ENCODE results near the gene PCDH1.

PCDH1 gene

DNA sequence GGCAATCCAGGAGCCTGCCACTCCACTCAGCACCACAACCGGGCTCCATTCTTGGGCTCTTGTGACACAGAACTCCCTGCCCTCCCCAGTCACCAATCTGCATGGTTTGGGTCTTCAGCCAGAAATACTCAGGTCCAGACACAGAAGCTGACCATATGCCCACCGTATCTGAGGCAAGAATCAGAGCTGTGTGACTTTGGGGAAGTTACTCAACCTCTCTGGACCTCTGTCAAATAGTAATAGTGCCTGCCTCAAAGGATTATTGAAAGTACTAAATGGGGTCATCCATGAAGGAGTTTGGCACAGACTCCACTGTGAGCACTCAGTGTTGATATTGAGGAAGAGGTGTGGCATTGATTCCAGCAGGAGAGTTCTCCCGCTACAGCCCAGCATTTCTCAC lies 67.5 kb downstream of the PCDH1 start:
- H3K4me3 ChIP-seq (ENCODE audit: low read length) = no peak overlapping the region

DNA sequence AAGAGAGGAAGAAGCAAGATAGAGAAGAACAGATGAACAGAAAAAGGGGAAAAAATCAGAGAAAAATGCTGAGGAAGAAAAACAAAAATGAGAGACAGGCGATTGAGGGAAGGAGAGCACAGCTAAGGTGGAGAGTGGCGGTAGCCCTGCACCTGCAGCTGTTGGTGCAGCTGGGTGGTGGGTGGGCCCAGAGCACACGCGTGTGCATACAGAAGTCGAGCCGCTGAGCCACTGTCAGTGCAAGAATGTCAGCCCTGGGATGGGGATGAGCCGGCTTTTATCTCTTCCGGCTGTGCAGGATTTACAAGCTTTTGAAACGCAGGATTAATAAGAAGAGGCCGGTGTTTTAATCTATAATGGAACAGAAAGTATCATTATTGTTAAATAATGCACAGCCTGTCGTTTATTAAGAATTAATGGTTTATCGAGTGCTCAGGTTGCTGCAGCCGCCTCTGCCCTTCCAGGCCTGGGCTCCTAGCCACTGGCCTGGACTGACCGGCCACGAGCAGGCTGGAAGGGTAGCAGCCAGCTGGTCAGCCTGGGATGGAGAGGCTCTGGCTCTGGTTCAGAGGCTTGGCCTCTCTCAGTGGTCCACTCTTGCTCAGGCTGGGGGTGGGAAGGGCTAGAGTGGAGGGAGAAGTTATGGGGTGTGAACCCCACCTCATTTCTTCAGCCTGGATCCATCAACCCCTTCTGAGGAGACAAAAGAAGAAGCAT lies 68.7 kb downstream of the PCDH1 start:
- H3K4me3 ChIP-seq (ENCODE audit: low read length) = no peak overlapping the region
- no peaks in the 10 kb centered on the region for H3K9me3 ChIP-seq (replicated peaks; ENCODE audit: low read length)
- no peak overlapping the region for H3K4me2 ChIP-seq (ENCODE audit: low read length)
- no peaks in the 10 kb centered on the region for H3K36me3 ChIP-seq (ENCODE audit: insufficient read depth, low read length)
- H3K27me3 ChIP-seq (ENCODE audit: control insufficient read depth, insufficient read depth, low read length) = peaks cover 92% of the 10 kb centered on the region
- H3K4me1 ChIP-seq (ENCODE audit: control insufficient read depth, insufficient read depth, low read length) = no peaks in the 10 kb centered on the region
- no peak overlapping the region for H3K9ac ChIP-seq (ENCODE audit: low read depth, low read length)

More for the DNA sequence above, 67.5 kb downstream of the PCDH1 start:
- no peaks in the 10 kb centered on the region for H3K4me1 ChIP-seq (ENCODE audit: control insufficient read depth, insufficient read depth, low read length)
- H3K9ac ChIP-seq (ENCODE audit: low read depth, low read length) = no peak overlapping the region
- H3K27me3 ChIP-seq (ENCODE audit: control insufficient read depth, insufficient read depth, low read length) = peaks cover 90% of the 10 kb centered on the region
- H3K4me2 ChIP-seq (ENCODE audit: low read length) = no peak overlapping the region
- no peaks in the 10 kb centered on the region for H3K36me3 ChIP-seq (ENCODE audit: insufficient read depth, low read length)
- no peaks in the 10 kb centered on the region for H3K9me3 ChIP-seq (replicated peaks; ENCODE audit: low read length)

DNA sequence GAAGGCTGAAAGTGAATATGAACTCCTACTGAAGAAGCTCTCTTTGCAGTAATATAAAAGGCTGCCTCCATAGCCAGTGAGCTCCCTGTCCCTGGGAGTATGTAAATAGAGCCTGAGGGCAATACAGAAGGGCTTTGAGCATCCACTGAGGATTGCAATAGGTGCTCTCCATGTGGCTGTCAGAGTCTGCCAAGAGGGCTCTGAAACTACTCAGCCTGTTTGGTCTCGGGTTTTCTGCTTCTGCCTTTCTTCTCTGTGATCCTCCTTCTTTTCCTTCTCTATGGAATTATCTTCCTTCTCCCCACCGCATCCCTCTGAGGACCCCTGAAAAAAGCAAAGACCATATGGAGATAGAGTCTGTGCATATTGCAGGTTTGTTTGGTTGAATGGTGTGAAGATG lies 69.4 kb downstream of the PCDH1 start:
- Histone ChIP-seq H3K4me2 (ENCODE audit: low read length) (no peak overlapping the region), H3K4me3 (ENCODE audit: low read length) (no peak overlapping the region), H3K9me3 (replicated peaks; ENCODE audit: low read length) (no peaks in the 10 kb centered on the region), H3K9ac (ENCODE audit: low read depth, low read length) (no peak overlapping the region), H3K36me3 (ENCODE audit: insufficient read depth, low read length) (no peaks in the 10 kb centered on the region), H3K4me1 (ENCODE audit: control insufficient read depth, insufficient read depth, low read length) (no peaks in the 10 kb centered on the region), H3K27me3 (ENCODE audit: control insufficient read depth, insufficient read depth, low read length) (peaks cover 94% of the 10 kb centered on the region)

DNA sequence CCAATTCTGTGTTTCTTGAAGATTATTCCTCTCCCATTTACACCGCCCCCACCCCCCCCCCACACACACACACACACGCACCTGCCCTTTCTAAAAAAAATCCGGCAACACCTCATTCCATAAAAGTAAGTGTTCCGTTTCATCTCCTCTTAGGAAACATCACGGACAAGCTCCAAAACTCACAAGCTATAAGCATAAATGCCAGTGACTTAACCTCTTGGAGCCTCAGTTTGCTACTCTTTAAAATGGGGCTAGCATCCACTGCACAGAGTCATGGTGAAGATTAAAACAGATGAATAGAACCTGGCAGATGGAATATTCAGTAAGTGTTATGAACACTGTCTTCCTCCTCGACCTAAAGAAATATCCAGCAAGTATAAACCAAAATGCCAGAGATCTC lies 70.5 kb downstream of the PCDH1 start:
- H3K36me3 ChIP-seq (ENCODE audit: insufficient read depth, low read length) = no peaks in the 10 kb centered on the region
- H3K4me3 ChIP-seq (ENCODE audit: low read length) = no peak overlapping the region
- H3K4me2 ChIP-seq (ENCODE audit: low read length) = no peak overlapping the region
- H3K9ac ChIP-seq (ENCODE audit: low read depth, low read length) = no peak overlapping the region
- peaks cover 99% of the 10 kb centered on the region for H3K27me3 ChIP-seq (ENCODE audit: control insufficient read depth, insufficient read depth, low read length)
- H3K9me3 ChIP-seq (replicated peaks; ENCODE audit: low read length) = no peaks in the 10 kb centered on the region
- no peaks in the 10 kb centered on the region for H3K4me1 ChIP-seq (ENCODE audit: control insufficient read depth, insufficient read depth, low read length)

DNA sequence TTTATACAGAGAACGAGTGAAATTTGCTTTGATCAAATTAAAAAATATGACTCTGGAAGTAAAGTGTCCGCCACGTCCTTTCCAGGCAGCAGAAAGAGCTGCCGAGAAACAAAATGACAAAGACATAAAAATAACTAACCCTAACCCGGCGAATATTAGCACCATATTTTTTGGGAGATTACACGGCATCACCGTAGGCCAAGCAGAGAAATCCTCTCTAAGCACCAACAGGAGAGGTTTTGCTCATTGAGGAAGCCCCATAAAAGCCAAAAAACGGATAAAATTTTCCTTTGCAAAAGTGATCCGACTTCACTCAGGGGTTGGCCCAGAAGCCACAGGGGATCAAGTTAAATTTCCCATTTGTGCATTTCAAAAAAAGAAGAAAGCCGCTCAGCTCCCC lies 70.9 kb downstream of the PCDH1 start:
- H3K36me3 ChIP-seq (ENCODE audit: insufficient read depth, low read length) = no peaks in the 10 kb centered on the region
- H3K4me3 ChIP-seq (ENCODE audit: low read length) = no peak overlapping the region
- H3K27me3 ChIP-seq (ENCODE audit: control insufficient read depth, insufficient read depth, low read length) = peaks cover 98% of the 10 kb centered on the region
- H3K9ac ChIP-seq (ENCODE audit: low read depth, low read length) = no peak overlapping the region
- no peak overlapping the region for H3K4me2 ChIP-seq (ENCODE audit: low read length)
- H3K4me1 ChIP-seq (ENCODE audit: control insufficient read depth, insufficient read depth, low read length) = no peaks in the 10 kb centered on the region
- no peaks in the 10 kb centered on the region for H3K9me3 ChIP-seq (replicated peaks; ENCODE audit: low read length)

DNA sequence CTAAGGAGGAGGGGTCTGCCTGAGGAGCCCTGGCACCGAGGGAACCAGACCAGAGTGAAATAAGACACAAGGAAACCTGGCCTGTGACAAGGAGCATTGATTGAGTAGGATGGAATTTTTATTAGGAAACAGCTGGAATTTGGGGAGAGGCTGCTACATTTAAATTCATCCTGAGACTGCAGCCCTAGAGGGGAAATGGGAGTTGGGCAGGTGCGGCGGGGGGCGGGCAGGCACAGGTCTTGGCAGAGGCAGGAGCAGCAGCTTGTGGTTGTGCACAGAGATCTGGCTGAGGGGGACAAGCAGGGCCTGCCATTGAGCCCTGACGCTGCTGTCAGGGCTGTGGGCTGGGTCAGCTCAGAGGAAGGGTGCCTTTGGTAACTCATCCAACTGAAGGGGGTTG lies 71.6 kb downstream of the PCDH1 start:
- Histone ChIP-seq H3K27me3 (ENCODE audit: control insufficient read depth, insufficient read depth, low read length) (peaks cover 92% of the 10 kb centered on the region), H3K4me1 (ENCODE audit: control insufficient read depth, insufficient read depth, low read length) (no peaks in the 10 kb centered on the region), H3K9me3 (replicated peaks; ENCODE audit: low read length) (no peaks in the 10 kb centered on the region), H3K4me2 (ENCODE audit: low read length) (no peak overlapping the region), H3K4me3 (ENCODE audit: low read length) (no peak overlapping the region), H3K36me3 (ENCODE audit: insufficient read depth, low read length) (no peaks in the 10 kb centered on the region), H3K9ac (ENCODE audit: low read depth, low read length) (no peak overlapping the region)

DNA sequence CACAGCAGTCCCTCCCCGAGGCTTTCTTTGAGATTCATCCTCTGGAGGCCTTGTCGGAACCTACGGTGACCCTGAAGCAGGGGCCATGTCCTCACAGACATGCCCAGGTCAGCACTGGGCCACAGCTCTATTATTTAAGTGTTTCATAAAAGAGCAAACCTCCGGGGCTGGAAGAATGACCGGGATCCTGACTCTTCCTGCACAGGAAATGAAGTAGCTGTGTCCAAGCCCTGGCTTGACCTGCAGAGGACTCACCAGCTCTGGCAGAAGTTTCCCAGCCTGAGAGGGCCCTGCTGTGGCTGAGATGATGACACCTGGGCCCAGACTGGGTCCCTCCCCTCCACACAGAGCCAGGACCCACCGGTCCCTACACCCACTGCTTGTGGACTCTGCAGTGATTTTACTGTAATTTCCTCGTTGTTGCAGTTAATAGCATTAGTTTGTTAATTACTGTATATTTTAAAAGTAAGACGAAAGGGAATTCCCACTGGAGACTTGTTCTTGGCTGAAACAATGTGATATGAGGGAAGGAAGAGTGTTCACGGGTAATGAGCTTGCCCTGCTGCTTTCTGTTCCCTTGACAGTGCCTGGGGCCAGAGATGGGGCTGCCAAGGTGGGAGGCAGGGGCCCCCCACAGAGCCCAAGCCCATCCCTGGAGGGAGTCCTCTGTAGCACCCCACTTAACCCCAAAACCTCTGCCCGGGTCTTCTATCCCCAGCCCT lies 72.2 kb downstream of the PCDH1 start:
- Histone ChIP-seq H3K4me2 (ENCODE audit: low read length) (no peak overlapping the region), H3K4me1 (ENCODE audit: control insufficient read depth, insufficient read depth, low read length) (no peaks in the 10 kb centered on the region), H3K4me3 (ENCODE audit: low read length) (no peak overlapping the region), H3K9ac (ENCODE audit: low read depth, low read length) (no peak overlapping the region), H3K9me3 (replicated peaks; ENCODE audit: low read length) (no peaks in the 10 kb centered on the region), H3K27me3 (ENCODE audit: control insufficient read depth, insufficient read depth, low read length) (peaks cover 86% of the 10 kb centered on the region), H3K36me3 (ENCODE audit: insufficient read depth, low read length) (no peaks in the 10 kb centered on the region)

DNA sequence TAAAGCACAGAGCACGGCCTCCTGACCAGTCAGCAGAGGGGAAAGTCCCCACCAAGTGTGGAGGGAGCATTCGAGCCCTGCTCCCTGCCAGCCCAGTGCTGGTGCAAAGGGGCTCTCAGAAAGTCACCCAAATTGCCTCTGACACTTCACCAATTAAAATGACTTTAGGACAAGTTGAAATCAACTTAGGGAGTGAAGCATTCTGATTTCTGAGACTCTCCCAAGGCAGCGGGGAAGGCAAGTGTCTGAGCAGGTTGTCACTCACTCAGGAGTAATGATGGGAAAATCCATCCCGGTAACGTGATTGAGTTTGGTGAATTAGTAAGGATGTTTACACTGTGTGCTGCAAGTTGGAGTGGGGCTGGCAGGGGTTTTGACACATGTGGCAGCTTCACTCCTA lies 73.7 kb downstream of the PCDH1 start:
- peaks cover 77% of the 10 kb centered on the region for H3K27me3 ChIP-seq (ENCODE audit: control insufficient read depth, insufficient read depth, low read length)
- no peaks in the 10 kb centered on the region for H3K36me3 ChIP-seq (ENCODE audit: insufficient read depth, low read length)
- H3K9ac ChIP-seq (ENCODE audit: low read depth, low read length) = no peak overlapping the region
- no peak overlapping the region for H3K4me2 ChIP-seq (ENCODE audit: low read length)
- no peak overlapping the region for H3K4me3 ChIP-seq (ENCODE audit: low read length)
- H3K4me1 ChIP-seq (ENCODE audit: control insufficient read depth, insufficient read depth, low read length) = no peaks in the 10 kb centered on the region
- H3K9me3 ChIP-seq (replicated peaks; ENCODE audit: low read length) = no peaks in the 10 kb centered on the region

Data from skeletal muscle satellite cell (primary cell).